HG03103 (cell line): Measurements from ENCODE around the gene TK1.

Experiments
- ATAC-seq: cut with Tn5 transposase; IDR thresholded peaks from one replicate; pipeline ENCODE4 v1.9.1; 2021; ENCODE audit warnings: low read depth; ENCODE audit not compliant: unreplicated experiment

TK1 gene

DNA sequence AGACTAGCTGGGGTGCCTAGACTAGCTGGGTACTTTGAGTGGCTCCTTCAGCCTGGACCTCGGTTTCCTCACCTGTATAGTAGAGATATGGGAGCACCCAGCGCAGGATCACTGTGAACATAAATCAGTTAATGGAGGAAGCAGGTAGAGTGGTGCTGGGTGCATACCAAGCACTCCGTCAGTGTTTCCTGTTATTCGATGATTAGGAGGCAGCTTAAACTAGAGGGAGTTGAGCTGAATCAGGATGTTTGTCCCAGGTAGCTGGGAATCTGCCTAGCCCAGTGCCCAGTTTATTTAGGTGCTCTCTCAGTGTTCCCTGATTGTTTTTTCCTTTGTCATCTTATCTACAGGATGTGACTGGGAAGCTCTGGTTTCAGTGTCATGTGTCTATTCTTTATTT lies 36.2 kb upstream of the TK1 start:
- ATAC-seq = no peak

DNA sequence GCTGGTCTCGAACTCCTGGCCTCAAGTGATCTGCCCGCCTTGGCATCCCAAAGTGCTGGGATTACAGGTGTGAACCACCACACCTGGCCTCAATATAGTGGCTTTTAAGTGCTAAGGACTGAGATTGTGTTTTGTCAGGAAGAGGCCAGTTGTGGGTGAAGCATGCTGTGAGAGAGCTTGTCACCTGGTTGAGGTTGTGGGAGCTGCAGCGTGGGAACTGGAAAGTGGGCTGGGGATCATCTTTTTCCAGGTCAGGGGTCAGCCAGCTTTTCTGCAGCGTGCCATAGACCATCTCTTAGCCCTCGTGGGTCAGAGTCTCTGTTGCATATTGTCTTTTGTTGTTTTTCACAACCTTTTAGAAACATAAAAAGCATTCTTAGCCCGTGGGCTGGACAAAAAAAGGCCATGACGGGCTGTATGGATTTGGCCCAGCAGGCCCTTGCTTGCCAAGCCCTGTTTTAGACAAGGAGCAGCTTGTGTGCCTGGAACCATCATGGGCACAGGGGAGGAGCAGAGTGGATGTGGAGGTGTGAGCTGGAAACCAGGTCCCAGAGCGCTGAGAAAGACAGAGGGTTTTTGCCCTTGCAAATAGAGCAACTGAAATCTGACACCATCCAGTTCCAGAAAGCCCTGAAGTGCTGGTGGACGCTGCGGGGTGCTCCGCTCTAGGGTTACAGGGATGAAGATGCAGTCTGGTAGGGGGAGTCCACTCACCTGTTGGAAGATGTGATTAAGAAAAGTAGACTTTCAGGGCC lies 32.7 kb upstream of the TK1 start:
- no peak for ATAC-seq

DNA sequence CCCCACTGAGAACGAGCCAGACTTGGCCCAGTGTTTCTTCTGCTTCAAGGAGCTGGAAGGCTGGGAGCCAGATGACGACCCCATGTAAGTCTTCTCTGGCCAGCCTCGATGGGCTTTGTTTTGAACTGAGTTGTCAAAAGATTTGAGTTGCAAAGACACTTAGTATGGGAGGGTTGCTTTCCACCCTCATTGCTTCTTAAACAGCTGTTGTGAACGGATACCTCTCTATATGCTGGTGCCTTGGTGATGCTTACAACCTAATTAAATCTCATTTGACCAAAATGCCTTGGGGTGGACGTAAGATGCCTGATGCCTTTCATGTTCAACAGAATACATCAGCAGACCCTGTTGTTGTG lies 27.8 kb upstream of the TK1 start:
- no peak for ATAC-seq

DNA sequence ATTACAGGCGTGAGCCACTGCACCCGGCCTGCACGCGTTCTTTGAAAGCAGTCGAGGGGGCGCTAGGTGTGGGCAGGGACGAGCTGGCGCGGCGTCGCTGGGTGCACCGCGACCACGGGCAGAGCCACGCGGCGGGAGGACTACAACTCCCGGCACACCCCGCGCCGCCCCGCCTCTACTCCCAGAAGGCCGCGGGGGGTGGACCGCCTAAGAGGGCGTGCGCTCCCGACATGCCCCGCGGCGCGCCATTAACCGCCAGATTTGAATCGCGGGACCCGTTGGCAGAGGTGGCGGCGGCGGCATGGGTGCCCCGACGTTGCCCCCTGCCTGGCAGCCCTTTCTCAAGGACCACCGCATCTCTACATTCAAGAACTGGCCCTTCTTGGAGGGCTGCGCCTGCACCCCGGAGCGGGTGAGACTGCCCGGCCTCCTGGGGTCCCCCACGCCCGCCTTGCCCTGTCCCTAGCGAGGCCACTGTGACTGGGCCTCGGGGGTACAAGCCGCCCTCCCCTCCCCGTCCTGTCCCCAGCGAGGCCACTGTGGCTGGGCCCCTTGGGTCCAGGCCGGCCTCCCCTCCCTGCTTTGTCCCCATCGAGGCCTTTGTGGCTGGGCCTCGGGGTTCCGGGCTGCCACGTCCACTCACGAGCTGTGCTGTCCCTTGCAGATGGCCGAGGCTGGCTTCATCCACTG lies 27.3 kb upstream of the TK1 start, which contains the start of gene BIRC5:
TSS of gene BIRC5 (plus strand) at position 238 of the 690 bp plus-strand sequence. CDS start at position 302, 64 bp downstream.
- peak; percentile 88 for ATAC-seq

DNA sequence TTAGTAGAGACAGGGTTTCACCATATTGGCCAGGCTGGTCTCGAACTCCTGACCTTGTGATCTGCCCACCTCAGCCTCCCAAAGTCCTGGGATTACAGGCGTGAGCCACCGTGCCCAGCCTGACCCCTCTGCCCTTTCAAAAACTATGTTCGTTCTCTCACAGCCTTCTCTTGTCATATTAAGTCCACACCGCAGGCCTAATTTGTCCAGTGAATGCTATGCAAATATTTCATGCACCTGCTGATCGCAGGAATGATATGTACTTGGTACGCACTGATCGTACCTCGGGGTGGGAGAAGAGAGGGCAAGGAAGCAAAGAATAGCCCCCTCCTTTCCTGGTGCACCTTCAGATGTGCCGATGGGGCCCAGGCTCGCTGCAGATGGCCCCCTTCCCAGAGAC lies 24.2 kb upstream of the TK1 start:
- no peak for ATAC-seq

DNA sequence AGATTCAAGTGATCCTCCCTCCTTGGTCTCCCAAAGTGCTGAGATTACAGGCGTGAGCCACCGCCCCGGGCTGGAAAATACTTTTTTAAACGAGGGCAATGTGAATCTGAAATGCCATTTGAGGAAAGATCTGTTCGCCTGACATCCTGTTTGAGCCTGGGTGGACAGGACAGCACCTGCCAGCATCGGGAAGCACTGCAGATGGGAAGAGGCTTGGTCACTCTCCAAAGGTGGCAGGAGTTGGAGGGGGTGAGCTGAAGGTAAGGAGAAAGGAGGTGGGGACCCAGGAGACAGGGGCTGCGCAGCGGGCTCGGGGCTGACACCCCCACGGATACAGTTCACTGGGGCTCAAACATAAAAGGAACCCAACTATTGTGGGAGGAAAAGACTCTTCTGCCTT lies 23.3 kb upstream of the TK1 start:
- ATAC-seq = no peak

DNA sequence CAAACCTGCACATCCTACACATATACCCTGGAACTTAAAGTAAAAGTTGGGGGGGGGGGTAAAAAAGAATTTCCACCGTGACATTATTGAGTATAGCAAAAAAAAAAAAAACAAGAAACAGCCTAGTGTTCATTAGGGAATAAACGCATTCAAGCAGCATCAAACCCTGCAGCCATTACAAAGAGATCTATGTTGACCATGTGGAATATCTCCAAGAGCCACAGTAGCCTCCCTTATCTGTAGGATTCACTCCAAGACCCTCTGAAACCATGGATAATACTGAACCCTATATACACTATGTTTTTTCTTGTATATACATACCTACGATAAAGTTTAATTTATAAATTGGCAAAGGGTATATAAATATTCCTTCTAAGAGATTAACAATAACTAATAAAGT lies 21.6 kb upstream of the TK1 start:
- ATAC-seq = no peak

DNA sequence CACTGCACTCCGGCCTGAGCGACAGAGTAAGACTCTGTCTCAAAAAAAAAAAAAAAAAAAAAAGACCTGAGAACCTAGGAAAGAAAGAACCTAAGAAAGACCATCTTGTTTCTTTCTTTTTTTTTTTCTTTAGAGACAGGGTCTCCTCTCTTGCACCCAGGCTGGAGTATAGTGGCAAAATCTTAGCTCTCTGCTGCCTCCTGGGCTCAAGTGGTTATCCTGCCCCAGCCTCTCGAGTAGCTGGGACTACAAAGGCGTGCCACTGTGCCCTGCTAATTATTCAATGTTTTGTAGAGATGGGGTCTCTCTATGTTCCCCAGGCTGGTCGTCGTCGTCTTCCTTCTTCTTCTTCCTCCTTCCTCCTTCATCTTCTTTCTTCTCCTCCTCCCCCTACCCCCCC lies 19.4 kb upstream of the TK1 start:
- no peak for ATAC-seq

DNA sequence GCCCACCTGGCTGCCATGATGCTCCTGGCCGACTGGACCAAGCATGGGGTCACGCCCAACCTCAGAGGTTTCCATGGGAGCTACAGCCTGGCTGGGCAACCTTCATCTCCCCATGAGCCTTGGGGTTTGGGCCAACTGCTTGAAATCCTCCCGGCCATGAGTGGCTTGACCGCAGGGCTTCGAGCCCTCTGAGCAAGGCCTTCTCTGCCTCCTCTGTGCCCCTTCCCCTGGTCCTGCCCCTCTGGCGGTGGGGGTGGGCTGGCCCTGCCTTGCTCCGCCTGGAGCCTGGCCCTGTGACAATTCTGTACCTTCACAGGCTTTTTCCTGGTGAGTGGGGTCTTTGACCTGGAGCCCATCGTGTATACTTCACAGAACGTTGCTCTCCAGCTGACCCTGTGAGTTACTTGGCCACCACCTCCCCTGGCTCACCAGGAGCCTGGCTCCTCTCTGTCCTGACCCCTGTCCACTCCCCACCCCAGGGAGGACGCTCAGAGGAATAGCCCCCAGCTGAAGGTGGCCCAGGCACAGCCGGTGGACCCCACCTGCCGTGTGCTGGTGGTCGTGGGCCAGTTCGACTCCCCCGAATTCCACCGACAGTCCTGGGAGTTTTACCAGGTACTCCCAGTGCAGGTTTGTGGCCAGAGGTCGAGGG lies 18.4 kb upstream of the TK1 start:
- no peak for ATAC-seq

DNA sequence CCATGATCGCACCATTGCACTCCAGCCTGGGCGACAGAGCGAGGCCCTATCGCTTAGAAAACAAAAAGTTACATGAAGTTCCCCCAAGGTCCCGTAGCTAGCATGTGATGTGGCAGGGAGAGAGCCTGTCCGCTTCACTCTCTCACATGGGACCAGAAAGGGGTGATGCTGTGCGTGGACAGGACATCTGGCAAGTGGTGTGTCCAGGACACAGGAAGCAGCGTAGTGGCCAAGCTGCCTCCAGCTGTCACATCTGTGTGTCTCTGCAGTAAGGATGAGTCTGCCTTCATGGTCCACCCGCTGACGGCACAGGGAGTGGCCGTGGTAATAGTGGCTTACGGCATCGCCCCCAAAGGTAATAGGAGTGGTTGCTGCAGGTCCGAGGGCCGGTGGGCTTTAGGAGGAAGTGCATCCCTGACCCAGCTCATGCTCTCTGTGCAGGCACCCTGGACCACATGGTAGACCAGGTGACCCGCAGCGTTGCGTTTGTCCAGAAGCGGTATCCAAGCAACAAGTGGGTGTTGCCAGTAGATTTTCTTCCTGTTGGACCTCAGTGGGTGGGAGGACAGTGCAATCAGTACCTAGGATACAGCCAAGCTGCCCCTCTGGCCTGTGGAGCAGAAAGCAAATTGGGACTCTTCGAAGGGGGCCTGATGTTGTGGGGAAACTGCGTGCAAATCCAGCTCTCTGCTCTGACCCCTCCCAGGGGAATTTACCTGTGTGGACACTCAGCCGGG lies 17.7 kb upstream of the TK1 start:
- no peak for ATAC-seq

DNA sequence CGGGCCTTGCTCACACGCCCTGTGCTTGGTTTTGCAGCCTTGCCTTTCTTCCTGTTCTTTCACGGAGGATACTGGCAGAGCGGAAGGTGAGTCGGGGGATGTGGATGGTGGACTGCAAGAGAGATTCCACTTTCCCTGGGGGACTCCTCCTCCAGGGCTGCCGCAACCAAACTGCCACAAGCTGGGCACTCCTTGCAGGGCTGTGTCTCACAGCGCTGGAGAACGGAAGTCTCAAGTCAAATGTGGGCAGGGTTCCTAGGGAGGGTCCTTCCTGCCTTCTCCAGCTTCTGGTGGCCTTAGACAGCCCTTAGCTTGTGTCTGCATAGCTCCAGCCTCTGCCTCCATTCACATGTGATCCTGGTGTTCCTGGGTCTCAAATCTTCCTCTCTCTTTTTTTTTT lies 15.8 kb upstream of the TK1 start:
- no peak for ATAC-seq

DNA sequence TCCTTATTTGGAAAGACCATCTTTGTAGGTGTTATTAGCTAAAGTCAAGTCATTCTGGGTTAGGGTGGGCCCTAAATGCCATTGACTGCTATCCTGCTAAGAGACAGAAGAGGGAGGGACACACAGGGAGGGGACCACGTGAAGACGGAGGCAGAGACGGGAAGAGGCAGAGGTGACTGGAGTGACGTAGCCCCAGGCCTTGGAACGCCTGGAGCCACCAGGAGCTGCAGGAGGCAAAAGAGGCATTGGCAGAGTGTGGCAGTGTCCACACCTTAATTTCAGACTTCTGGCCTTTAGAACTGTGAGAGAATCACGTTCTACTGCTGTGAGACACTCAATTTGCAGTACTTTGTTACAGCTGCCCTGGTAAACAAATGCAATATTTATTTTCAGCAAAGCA lies 13.6 kb upstream of the TK1 start:
- ATAC-seq = no peak

DNA sequence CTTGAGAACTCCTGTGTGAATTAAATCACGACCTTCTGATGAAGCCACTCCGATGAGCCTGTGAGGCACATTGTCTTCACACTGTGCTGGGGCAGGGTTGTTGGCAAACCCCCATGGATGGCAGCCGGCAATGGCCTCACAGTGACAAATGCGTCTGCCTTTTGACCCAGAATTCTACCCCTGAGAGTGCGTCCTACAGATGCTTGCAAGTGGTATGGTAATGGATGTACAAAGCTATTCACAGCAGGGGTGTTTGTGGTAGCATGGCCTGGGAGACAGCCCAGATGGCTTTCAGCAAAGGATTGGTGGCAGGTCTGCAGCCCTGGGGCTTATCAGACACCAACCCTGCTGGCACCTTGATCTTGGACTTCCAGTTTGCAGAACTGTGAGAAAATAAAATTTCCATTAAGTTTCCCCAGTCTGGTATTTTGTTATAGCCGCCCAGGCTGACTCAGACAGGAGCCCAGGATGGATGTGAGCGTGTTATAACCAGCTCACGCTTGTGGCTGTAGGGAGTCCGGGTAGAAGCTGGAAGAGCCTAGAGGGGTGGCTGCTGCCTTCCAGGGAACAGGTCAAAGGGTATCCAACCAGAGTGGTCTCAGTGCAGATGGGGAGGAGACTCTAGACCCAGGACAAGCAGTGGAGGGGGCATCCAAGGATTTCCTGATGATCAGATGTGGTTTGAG lies 10.4 kb upstream of the TK1 start:
- ATAC-seq = no peak

DNA sequence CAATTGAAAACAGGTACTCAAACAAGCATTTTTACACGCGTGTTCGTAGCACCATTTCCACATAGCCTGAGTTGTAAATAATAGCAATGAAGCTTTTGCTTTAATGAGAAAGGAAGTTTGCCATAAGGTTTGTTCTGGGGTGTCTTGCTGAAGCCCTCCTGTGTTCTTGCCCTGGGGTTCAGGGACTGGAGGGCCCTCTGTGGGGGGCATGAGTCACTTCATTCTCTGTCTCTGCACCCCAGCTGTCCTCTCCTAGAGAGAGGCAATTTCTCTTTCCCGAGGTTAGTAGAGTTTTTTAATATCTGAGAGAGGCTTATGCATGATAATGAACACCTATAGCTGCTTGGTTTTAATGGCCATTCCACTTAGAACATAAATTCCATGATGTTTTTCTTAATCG lies 9.9 kb upstream of the TK1 start:
- no peak for ATAC-seq

DNA sequence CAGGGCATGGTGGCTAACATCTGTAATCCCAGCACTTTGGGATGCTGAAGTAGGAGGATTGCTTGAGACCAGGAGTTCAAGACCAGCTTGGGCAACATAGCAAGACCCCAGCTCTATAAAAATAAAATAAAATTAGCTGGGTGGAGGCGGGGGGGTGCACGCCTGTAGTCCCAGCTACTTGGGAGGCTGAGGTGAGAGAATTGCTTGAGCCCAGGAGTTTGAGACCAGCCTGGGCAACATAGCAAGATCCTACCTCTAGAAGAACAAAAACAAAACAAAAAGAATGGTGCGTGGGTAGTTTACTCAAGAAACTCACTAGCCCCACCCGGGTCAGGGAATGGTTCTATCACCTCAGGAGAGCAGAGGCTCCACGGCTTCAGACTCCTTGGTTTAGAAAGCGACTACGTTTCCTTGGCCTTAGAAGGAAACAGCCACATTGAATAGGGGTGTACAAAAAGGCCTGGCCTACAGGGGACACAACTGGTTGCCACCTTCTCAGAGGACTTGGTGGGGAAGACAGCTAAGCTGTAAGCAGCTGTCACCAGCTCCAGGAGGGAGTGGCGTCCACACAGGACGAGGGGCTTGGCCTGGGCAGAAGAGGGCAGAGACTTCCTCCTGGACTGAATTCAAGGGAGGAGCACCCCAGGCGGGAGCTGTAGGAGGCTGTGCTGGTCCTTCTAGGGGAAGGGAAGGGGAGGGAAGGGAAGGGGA lies 716 bp downstream of the TK1 start:
- no peak for ATAC-seq

DNA sequence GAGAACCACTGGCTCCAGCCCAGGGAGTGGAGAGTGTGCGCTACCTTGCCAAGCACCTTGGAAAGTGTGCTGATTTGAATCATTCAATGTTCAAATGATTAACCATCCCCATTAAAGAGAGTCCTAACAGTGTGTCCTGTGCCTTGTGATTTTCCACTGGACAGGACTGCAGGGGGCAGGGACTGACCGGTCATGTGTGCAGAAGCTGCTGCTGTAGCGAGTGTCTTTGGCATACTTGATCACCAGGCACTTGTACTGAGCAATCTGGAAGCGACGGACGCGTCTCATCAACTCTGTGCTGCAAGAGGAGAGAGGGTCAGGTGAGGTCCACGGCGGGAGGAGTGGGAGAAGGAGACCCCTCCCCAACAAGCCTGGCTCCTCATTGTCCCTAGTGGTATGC lies 2.0 kb downstream of the TK1 start:
- ATAC-seq = no peak

DNA sequence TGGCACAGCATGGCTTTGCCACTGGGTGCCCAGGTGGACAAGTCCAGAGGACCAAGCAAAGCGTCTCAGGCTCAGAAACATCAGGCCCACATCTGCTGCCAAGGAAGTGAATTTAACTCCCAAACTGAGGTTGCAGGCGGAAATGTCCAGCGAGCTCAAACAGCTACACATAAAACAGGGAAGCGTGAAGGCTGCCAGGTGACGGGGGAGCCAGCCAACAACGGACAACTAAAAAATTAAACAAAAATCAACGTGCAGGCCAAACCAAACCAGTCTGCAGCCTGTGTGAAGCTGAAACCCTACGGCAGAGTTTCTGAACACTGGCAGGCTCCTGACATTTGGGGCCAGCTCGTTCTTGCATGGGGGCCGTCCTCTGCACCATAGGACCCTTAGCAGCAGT lies 2.5 kb downstream of the TK1 start:
- ATAC-seq = no peak

DNA sequence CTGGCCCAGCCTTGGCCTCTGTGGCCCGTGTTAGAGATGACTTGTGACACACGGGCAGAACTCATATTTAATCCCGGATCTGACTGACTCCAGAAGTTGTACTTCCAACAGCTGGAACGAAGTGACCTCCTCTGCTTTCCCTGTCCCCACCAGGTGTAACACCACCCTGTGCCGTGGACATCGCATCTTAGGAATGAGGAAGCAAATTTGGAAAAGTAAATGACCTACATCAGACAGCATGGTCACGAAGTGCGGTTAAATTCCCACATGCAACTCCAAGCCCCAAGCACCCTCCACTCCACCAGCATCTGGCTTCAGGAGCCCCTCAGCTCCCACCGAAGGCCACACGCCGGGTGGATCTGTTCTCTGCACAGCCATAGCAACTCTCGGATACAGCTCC lies 2.9 kb downstream of the TK1 start:
- no peak for ATAC-seq

DNA sequence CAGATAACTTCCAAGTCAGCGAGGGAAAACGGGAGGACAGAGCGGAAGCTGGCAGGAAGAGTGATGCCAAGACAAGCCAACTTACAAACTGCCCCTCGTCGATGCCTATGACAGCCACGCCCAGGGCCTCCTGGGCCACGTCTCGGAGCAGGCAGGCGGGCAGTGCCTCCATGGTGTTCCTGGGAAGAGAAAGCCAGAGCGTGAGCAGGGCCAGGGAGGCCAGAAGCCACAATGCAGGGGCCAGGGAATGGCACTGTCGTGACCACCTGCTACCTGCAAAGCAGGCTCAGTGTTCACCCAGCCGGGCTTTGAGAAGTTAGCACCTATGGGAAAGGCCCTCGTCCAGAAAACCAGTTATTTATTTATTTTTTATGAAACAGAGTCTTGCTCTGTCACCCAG lies 4.3 kb downstream of the TK1 start:
- ATAC-seq = no peak

DNA sequence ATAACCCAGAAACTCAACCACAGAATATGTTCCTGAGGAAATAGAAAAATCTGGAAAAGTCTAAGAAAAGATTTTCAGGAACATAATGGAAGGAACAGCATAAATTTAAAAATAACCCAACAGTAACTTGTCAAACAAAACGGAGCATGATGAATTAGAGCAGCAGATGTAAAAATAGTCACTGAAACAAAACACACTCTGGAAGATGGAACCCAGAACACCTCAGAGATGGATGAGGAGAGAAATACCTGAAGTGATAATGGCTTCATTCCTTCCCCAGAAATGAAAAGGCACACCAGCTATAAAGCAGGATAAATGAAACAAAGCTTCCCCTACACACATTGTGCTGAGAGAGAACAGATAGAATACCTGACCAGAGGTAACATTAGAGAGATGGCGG lies 6.3 kb downstream of the TK1 start:
- no peak for ATAC-seq
